ENCODE data around the gene NOSIP.

Gene NOSIP

GRCh38 chr19:49594993-49595818, 14.8 kb upstream of the NOSIP start:
- DNase-seq (ENCODE audit: low read depth), result no peak
- no peak for TF ChIP-seq CTCF (IDR thresholded peaks at IDR 0.05; ENCODE audit: low read length, missing control alignments)
- no peak overlapping the region for H3K4me3 ChIP-seq (replicated peaks; ENCODE audit: low read depth, low read length)

GRCh38 chr19:49594157-49594992, 14.0 kb upstream of the NOSIP start:
- DNase-seq (ENCODE audit: low read depth), result no peak
- no peak for TF ChIP-seq CTCF (IDR thresholded peaks at IDR 0.05; ENCODE audit: low read length, missing control alignments)
- no peak overlapping the region for H3K4me3 ChIP-seq (replicated peaks; ENCODE audit: low read depth, low read length)

GRCh38 chr19:49593233-49594113, 13.1 kb upstream of the NOSIP start:
- H3K4me3 ChIP-seq (replicated peaks; ENCODE audit: low read depth, low read length), result peak overlapping the region; percentile 84

GRCh38 chr19:49592486-49593232, 12.3 kb upstream of the NOSIP start:
- DNase-seq (ENCODE audit: low read depth), result no peak
- H3K4me3 ChIP-seq (replicated peaks; ENCODE audit: low read depth, low read length), result peak overlapping the region; percentile 84
- TF ChIP-seq CTCF (IDR thresholded peaks at IDR 0.05; ENCODE audit: low read length, missing control alignments), result no peak

More at GRCh38 chr19:49593233-49594113, 13.1 kb upstream of the NOSIP start:
- peak; percentile 92 for DNase-seq (ENCODE audit: low read depth)
- TF ChIP-seq CTCF (IDR thresholded peaks at IDR 0.05; ENCODE audit: low read length, missing control alignments), result no peak

GRCh38 chr19:49591731-49592485, 11.6 kb upstream of the NOSIP start:
- H3K4me3 ChIP-seq (replicated peaks; ENCODE audit: low read depth, low read length), result peak overlapping the region; percentile 84
- TF ChIP-seq CTCF (IDR thresholded peaks at IDR 0.05; ENCODE audit: low read length, missing control alignments), result no peak
- peak; percentile 31 for DNase-seq (ENCODE audit: low read depth)
